Measurements from ENCODE around the gene PCNX2.

PCNX2 gene

GRCh38 chr1:233316473-233316872 is 20.9 kb upstream of the PCNX2 start:
- no peak for DNase-seq

GRCh38 chr1:233315718-233316301 is 20.3 kb upstream of the PCNX2 start:
- no peak for DNase-seq

- no peak for DNase-seq
These were observed 18.1 kb upstream of the PCNX2 start for GRCh38 chr1:233313434-233314155.

- no peak for DNase-seq
These were observed 9.1 kb upstream of the PCNX2 start for GRCh38 chr1:233304489-233305102.

GRCh38 chr1:233300326-233300725 is 4.8 kb upstream of the PCNX2 start:
- no peak for DNase-seq

GRCh38 chr1:233299450-233299849 is 3.9 kb upstream of the PCNX2 start:
- no peak for DNase-seq

- no peak for DNase-seq
These were observed 424 bp upstream of the PCNX2 start for GRCh38 chr1:233295975-233296322.

- DNase-seq = peak; percentile 55
These were observed 650 bp downstream of the PCNX2 start for GRCh38 chr1:233294913-233295236.

- DNase-seq = no peak
These were observed 1.7 kb downstream of the PCNX2 start for GRCh38 chr1:233293556-233294446.

GRCh38 chr1:233290396-233291034 is 5.0 kb downstream of the PCNX2 start:
- peak; percentile 58 for DNase-seq

- DNase-seq = no peak
These were observed 5.8 kb downstream of the PCNX2 start for GRCh38 chr1:233289676-233290075.

GRCh38 chr1:233282582-233282886 is 13.0 kb downstream of the PCNX2 start:
- no peak for DNase-seq

- peak; percentile 88 for DNase-seq
These were observed 13.6 kb downstream of the PCNX2 start for GRCh38 chr1:233281711-233282581.

GRCh38 chr1:233279971-233280370 is 15.6 kb downstream of the PCNX2 start:
- DNase-seq = no peak

GRCh38 chr1:233278631-233279030 is 16.9 kb downstream of the PCNX2 start:
- DNase-seq = peak; percentile 75

- peak; percentile 97 for DNase-seq
These were observed 17.6 kb downstream of the PCNX2 start for GRCh38 chr1:233277637-233278606.

- DNase-seq = peak; percentile 14
These were observed 25.9 kb downstream of the PCNX2 start for GRCh38 chr1:233269656-233270055.

- no peak for DNase-seq
These were observed 27.0 kb downstream of the PCNX2 start for GRCh38 chr1:233268389-233269022.

GRCh38 chr1:233261695-233262094 is 33.8 kb downstream of the PCNX2 start:
- DNase-seq = no peak

GRCh38 chr1:233261206-233261605 is 34.3 kb downstream of the PCNX2 start:
- no peak for DNase-seq
